Measurements from ENCODE around the gene HDAC4.

GRCh38 chr2:239131521-239131920, 269.3 kb downstream of the HDAC4 start:
- TF ChIP-seq ZNF274 (IDR thresholded peaks at IDR 0.05; ENCODE audit: low read depth, low read length) = no peak
- TF ChIP-seq YY1 (IDR thresholded peaks at IDR 0.05; ENCODE audit: insufficient read depth, insufficient read length) = no peak
- TF ChIP-seq SUZ12 (IDR thresholded peaks at IDR 0.05; ENCODE audit: extremely low read depth, insufficient read depth, insufficient read length) = no peak
